Measurements from ENCODE around the gene TANC2.
A peak's percentile ranks its signal among the peaks of the same experiment; 100 is the strongest.
"Not testable (repeated sequence)": the region's sequence is repeated elsewhere in the genome, so short reads cannot be mapped to it uniquely, and the experiment has no call there.

Gene TANC2

DNA sequence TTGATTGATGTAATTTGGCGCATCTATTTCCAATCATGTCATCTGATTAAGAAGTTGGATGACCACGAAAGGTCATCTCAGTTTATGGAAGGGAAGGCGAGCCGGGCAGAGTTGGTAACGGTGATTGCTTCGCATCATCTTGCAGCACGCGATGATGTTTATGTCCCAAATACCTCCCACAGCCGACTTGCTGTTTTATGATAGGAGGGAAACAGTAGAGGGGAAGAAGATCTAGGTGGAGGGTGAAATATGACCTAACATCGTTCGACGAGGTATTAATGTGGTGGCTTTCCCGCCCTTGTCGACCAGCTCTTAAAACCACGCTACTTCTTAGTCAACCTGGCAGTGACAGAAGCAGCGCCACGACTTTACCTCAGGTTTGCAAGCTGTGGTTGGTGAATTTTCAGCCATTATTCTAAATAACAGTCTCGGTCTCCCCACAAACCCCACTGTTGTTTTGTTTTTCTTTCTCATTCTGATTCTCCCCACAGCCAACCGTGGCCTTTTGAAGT, 805 bp upstream of the TANC2 start:
- DNase-seq = peak in 1 of 2 donors; percentile 48

DNA sequence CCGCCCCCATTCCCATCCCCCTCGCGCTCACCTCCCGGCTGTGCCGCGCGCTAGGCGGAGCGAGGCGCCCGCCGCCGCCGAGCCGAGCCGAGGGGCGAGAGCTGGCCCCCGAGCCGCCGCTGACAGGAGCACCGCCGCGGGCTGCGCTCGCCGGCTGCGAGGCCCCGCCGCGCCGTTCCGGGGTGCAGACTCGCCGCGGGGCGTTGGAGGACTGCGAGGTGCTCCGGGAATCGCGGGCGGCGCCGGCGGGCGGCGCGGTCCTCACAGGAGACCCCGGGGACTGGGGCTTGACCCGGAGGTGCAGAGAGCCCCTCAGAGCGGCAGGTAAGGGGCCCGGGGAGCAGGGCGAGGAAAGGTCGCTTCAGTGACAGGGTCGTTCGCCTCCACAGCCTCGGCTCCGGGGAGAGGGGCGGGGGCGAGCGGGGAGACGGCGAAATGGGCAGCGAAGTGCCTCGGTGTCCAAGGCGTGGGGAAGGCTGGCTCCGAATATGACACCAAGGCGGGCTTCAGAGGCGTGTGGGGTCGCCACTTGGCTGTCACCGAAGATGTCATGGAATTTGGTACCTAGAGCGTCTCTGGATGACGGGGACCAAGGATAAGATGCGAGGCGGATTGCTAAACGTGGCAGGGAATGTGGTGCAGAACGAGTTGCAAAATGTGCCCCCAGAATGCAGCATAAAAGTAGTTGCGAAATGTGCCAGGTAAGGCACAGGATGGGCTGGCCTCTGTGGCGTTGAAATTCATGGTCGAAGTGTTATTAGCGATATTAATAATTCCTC, 580 bp downstream of the TANC2 start:
- peak in 1 of 2 donors; percentile 3 for DNase-seq

DNA sequence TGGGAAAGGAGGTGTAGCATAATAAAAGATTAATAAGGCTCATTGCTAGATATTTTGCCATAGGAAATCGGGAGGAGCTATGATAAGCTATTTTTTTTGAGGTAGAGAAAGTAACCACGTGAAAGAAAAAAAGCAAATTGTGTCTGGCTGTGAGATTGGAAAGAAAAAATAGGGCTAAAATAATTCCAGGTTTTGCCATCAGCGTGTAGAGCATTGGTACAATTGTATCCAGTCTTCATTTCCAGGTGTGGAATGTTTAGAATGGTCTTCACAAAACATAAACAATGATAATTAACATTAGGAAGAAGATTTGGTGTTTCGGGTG, 1.1 kb downstream of the TANC2 start:
- no peak for DNase-seq

DNA sequence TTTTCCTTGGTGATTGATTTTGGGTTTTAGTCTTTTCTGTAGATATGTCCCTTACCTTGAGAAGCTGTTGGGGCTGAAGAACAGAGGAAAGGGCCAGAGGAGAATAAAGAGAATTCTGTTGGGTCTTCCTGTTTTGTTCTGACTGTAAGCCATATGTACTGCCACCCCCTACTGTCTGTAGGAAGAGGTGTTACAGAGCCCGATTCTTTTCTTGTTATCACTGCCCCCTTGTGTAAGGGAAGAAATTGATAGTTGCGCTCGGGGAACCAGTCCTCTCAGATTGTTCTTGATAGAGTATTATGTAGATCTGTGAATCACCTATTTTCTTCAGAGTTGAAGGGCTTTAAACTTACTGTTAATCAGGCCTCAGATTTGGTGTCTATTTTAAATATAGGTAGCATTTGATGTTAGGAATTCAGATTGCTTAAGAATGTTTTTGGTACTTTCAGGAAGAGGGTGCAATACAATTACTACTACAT, 2.4 kb downstream of the TANC2 start:
- peak; percentile 62 to 81 for DNase-seq

DNA sequence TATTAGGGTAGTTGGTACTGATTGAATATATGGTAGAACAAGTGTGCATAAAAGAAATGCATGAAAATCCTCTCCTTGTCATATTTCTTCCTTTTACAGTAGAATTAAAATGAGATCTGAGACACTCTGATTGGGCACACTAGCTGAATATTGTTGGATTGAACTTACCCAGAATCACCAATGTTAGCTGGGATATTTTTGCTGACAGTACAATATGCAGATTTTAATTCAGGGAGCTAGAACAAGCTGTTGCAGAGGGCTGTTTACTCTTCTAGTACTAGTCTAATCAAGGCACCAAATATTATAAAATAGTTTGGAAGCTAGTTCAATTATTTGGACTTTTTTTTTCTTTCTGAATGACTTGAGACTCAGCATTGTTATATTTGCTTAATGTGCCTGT, 4.6 kb downstream of the TANC2 start:
- no peak for DNase-seq

DNA sequence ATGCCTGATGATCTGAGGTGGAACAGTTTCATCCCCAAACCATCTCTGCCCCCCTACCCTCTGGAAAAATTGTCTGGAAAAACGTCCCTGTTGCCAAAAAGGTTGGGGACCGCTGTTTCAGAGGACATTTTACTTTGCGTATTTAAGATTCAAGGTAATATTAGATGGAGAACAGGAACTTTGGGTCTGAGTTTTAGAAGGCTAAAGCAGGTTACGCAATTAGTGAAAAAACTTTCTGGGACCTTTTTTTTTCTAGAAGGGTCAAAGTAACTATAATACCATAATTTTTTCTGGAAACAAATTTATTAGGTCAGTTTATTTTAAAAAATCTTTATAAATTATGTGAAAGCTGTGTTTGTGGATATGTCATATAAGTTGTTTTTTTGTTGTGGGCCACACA, 5.8 kb downstream of the TANC2 start:
- no peak for DNase-seq

DNA sequence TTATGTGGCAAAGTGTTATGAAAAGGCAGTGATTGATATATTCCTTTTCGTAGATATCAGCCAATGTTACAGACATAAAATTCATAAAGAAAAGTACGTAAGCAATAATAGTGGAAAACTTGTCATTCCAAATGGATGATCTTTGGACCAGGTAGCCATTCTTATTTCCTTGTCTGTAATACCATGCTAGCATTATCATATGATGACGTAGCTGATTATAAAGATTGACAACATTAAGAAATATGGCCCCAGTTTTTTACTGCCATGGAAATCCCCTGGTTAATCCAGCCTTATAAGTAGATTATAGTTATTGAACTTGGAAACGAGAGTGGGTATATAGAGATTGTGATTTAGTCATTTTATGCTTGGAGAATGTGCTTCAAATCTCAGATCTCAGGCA, 8.8 kb downstream of the TANC2 start:
- no peak for DNase-seq

DNA sequence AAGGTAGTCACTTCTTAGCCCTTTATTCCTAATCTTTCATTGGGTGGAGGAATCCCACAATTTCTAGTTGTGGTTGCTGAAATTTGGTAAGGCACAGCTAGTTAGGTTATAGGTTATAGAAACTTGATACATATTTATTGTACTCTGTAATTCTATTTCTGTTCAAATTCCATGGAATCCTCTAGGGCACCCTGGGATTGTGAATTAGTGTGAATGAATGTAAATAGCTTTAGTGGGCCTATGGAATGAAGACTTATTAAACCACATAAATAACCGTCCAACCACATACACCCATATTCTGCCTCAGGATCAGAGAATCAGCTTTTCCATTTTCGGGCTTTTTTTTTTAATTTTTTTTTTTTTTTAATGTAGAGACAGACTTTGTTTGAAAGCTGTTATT, 9.2 kb downstream of the TANC2 start:
- no peak for DNase-seq

DNA sequence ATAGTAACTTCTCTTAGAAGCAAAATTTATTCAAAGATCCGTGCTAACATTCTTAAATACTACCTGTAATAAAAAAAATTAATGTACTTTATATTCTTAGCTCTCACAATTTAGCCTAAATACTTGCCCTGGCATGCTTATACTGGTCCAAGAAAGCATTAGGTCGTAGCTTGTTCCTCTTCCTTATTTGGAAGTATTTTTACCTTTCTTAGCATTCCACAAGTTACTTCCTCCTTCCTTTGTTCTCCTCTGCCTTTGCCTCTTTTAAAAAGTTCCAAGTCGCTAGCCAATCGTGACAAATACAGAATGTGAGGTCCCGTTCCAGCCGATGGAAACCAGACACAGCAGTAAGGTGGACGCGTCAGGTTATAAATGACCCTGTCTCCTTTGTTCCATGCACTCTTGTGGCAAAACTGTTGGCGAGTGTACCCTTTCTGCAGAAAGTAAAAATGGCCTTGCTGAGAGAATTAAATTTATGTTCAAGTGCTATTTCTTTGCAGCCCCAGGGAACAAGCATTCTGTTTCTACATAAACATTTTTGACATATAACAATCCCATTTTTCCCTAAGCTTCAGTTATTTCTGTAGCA, 10.7 kb downstream of the TANC2 start:
- DNase-seq = not testable (repeated sequence)

DNA sequence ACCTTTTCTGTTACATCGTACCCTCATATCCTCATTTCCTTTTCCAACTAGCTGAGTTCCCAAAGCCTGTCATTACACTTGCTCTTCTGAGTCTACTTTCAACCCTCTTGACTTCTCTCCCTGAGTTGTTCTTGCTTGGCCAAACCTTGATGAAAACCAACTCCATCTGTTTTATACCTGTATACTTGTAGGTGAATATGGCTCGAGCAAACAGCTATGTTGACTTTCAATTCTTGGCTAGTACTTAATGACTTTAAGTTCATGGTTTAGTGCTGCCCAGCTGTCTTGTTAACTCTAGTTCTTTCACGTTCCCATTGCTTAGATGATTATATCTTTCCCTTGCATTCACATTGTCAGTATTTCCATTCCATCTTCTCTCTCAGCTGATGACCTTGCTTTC, 14.8 kb downstream of the TANC2 start:
- no peak for DNase-seq

DNA sequence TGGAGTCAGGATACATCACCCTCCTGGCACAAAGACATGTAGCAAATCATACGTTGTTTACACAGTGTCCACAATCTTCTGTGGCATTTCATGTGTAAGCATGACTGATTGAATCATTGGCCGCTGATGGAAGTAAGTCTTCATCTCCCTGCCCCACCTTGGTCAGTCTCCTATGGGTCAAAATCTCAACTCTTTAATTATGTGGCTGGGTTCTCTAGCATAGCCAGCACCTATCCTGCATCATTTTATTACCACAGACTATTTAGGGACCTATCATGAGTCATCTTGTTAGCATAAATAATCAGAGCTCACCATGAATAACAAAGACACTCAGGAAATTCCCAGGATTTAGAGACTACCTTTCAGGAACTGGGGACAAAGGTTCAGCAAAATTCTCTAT, 15.9 kb downstream of the TANC2 start:
- DNase-seq = no peak

DNA sequence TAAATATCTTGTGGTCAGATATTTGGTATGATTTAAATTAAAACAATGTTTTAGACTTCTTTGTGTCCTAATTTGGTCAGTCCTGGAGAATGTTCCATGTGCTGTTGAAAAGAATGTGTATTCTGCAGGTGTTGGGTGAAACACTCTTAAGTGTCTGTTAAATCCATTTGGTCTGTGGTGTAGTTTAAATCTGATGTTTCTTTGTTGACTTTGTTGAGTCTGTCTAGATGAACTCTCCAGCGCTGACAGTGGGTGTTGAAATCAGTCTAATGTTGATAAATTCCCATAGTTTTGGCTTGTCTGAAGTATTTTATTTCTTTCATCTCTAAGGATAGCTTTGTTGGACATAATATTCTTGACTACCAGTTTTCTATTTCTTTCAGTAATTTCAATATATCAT, 18.8 kb downstream of the TANC2 start:
- no peak for DNase-seq

DNA sequence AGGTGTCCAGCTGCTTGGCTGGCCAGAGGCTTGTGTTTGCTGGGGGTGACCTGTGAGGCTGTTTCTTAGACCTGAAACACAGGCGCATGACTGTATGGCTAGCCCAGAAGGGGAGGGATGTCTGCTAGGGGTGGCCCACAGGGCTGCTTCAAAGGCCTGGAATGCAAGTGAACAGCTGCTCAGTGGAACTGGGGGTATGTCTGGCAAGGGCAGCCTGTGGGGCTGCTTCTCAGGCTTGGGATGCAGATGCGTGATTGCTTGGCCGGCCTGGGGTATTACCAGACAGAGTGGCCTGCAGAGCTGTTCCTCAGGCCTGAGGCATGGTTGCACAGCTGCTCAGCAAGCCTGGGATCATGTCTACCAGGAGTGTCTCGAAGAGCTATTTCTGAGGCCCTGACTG, 20.5 kb downstream of the TANC2 start:
- no peak for DNase-seq

DNA sequence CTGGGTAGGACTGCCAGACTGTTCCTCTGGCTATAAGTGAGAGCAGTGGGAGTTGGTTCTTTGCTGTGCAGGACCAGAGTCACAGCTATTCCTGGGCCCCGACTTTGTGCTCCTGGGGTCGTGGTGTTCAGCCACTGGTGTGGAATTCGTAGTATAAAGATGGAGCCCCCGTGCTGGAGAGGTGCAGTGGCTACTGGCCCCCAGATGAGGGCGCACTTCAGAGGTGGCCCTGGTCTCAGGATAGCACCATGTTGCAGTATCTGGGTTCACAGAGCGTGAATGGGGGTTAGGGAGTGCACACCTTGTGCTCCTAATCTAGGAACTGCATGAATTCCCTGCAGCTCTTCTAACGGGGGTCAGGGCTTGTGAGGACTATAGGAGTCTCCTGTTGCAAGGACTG, 21.1 kb downstream of the TANC2 start:
- no peak for DNase-seq

DNA sequence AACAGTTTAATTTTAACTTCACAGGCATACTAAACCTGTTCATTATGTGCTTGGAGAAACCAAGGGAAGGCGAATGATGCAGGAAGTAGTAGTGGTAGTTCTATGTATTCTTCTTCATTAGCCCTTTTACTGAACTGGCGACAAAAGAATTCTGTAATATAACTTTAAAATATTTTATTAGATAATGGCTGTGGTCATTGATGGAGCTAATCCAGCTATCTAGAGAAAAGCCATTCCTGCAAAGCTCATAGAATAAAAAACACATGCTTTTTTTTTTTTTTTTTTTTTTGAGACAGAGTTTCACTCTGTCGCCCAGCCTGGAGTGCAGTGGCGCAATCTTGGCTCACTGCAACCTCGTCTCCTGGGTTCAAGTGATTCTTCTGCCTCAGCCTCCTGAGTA, 23.5 kb downstream of the TANC2 start:
- DNase-seq = no peak

DNA sequence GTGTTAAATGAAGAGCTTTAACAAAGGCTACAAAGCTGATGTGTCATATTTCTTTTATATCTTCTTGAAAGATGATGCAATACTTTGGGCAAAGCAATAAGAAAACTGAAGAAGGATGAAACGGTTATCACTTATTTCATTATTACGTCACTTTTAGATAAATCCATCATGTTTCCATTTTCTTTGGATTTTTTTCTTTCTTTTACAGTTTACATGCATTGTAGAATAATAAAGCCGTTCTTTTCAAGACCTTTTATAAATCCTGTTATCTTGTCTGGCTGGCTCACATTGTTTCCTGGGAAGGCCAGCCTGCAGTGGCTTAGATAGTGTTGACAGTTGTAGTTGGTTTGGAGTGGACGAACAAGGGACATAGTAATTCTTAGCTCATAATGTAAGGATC, 28.9 kb downstream of the TANC2 start:
- DNase-seq = no peak

DNA sequence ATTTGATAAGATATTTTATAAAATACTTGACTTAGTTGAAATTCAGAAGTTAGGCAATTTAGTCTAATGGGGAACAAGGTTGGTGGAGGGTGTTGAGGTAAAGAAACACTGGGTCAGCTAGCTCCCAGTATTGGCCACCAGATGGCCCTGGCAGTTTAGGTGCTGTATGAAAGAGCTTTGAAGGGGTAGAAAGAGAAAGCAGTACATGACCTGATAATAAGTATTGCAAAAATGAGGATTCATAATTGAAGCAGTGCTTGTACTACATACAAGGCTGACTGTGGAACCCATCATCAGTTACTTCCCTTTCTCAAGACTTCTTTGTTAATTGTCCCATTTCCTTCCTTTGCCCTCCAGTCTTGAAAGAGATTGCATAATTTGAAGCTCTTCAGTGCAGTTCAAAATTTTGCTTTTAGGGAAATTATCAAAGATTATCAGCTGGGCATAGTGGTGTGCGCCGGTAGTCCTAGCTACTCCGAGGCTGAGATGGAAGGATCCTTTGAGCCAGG, 29.4 kb downstream of the TANC2 start:
- DNase-seq = peak; percentile 13 to 29

DNA sequence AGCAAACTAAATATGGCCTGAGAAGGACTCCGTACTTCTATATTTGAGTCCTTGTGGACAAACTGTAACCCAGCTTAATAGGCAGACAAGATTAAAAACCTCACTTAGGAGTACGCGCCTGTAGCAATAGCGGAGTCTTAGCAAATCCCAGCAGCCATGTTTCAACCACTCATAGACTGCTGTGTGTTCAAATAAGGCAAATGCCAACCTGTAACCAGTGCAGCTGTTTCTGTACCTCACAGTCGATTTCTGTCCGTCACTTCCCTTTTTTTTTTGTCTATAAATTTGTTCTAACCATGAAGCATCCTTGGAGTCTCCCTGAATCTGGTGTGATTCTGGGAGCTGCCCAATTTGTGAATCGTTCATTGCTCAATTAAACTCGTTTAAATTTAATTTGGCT, 30.2 kb downstream of the TANC2 start:
- no peak for DNase-seq

DNA sequence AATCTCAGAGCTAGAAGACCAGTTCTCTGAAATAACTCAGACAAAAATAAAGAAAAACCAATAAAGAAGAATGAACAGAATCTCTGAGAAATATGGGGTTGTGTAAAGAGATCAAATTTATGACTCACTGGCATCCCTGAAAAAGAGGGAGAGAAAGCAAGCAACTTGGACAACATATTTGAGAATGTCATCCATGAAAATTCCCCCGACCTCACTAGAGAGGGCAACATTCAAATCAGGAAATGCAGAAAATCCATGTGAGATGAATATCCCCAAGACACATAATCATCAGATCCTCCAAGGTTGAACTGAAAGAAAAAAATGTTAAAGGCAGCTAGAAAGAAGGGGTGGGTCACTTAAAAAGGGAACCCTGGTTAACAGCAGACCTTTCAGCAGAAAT, 32.1 kb downstream of the TANC2 start:
- no peak for DNase-seq

DNA sequence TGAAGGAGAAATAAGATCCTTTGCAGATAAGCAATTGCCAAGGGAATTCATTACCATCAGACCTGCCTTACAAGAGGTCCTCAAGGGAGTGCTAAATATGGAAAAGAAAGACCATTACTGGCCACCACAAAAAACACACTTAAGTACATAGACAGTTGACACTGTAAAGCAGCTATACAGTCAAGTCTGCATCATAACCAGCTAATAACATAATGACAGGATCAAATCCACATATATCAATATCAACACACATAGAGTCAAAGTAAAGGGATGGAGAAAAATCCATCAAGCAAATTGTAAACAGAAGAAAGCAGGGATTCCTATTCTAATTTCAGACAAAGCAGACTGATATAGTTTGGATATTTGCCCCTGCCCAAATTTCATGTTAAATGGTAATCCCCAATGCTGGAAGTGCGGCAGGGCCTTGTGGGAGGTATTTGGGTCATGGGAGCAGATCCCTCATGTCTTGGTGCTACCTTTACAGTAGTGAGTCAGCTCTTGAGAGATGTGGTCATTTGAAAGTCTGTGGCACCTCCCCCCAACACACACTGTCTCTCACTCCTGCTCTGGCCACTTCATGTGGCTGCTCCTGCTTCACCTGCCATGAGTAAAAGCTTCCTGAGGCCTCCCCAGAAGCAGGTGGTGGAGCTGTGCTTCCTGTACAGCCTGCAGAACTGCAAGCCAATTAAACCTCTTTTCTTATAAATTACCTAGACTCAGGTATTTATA, 32.8 kb downstream of the TANC2 start:
- DNase-seq = no peak

DNA sequence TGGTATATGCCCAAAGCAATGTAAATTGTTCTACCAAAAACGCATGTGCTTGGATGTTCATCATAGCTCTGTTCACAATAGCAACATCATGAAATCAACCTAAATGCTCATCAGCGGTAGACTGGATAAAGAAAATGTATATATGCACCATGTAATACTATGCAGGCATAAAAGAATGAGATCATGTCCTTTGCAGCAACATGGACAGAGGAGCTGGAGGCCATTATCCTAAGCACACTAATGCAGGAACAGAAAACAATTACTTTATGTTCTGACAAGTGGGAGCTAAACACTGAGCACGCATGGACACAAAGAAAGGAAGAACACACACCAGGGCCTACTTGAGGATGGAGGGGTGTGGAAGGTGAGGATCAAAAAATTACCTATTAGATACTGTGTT, 33.7 kb downstream of the TANC2 start:
- DNase-seq = no peak

DNA sequence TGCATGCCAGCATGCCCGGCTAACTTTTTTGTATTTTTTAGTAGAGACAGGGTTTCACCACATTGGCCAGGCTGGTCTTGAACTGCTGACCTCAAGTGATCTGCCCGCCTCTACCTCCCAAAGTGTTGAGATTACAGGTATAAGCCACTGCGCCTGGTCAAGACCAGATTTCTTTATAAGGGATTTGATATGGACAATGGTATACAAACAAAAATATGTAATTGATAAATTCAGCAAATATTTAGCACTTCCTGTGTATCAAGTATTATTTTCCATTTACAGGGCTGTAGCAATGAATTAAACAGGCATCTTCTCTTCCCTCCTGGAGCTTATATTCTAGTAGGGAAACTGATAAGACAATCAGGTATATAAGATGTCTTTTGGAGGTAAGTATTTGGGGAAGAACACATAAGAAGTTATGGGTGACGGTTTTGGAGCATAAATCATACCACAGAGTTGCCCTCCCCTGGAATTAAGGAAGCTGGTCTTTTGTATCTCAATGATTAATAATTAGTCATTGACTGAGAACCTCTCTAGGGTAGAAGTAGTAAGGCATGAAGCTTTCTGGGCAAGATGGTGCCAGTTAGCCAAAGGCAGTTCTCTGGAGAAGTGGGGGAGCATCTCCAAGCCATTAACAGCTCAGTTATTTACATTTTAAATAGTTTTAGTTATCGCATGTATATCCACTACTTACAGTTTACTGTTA, 35.8 kb downstream of the TANC2 start:
- no peak for DNase-seq

DNA sequence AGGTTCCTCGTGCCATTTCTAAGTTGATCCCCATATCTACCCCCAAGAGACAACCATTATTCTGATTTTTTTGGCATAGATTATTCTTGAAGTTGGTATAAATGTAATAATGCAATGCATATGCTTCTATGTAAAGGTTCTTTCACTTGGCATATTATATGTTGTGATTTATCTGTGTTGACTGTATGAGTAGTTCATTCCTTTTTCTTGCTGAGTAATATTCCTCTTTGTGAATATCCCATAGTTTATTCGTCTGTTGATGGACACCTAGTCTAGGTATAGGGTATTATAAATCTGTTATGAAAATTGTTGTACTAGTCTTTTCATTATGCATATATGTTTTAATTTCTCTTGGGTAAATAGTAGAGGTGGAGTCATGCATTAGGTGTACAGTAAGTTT, 36.6 kb downstream of the TANC2 start:
- no peak for DNase-seq
